AG04449 (cell line): ENCODE data around the gene FNBP1.

ENCODE experiments used
- CTCF ChIA-PET: fragments of 350-600 bp; formaldehyde crosslinking; extraction: SDS; loops from one replicate; lab custom pipeline; 2021; ENCODE audit warnings: antibody characterized with exemption; lab: Yijun Ruan, JAX
- POLR2A ChIA-PET: fragments of 400-600, 350-600 bp; formaldehyde crosslinking; extraction: SDS; loops from one replicate; lab custom pipeline; 2020; ENCODE audit warnings: antibody characterized with exemption, inconsistent platforms; lab: Yijun Ruan, JAX
- DNase-seq: peaks from one replicate; pipeline ENCODE4 v3.0.0-alpha.2; 2010; ENCODE audit warnings: low read depth, low spot score
- H3K4me3 ChIP-seq: 2 replicates; pipeline ENCODE4 v1.5.1; 2011; ENCODE audit warnings: low read depth, mild to moderate bottlenecking, control low read depth, low read length
- CTCF ChIP-seq: IDR thresholded peaks from one replicate; pipeline ENCODE4 v1.5.1; 2011; ENCODE audit warnings: mild to moderate bottlenecking, moderate library complexity, low read length, control low read depth, inconsistent platforms; ENCODE audit not compliant: insufficient read depth; ENCODE audit errors: missing control alignments

Gene FNBP1

GRCh38 chr9:130073373-130073772, 30.4 kb upstream of the FNBP1 start:
- ChIA-PET CTCF (no interaction called here), POLR2A (interaction anchor here (0.6 kb wide), 1 partner anchor 135 kb away, joined by 3 read pairs; no protein-coding TSS in a partner anchor)
- no peak for DNase-seq
- TF ChIP-seq CTCF, result no peak
- H3K4me3 ChIP-seq, result no peak overlapping the region

DNA sequence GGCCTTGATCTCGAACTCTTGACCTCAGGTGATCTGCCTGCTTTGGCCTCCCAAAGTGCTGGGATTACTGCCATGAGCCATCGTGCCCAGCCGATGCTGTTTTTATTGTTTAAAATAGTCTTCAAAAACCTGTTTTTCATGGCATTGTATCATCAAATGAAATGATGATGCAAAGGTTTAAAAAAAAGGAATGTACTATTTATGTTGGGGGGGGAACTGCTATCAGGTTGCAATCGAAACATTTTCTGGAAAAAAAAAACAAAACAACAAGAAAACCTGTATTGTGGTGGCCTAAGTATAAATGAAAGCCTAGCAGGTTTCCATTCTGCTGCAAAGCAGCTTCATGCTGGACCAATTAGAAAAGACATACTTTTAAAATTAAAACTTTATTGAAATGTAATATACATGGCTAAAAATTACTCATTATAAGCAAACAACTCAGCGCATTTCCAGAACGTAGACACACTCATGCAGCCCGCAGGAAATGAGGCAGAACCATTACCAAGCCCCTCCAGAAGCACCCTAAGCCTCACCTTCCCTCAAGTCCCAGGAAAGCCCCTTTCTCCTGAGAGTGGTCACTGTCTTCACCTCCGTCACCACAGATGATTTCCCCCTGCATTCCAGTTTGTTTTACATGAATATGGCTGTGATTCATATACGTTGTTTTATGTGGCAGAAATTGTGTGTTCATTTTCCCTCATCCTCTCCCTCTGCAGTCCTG, 29.7 kb upstream of the FNBP1 start:
- POLR2A ChIA-PET, result no interaction called here
- CTCF ChIA-PET, result no interaction called here
- H3K4me3 ChIP-seq, result no peak overlapping the region
- no peak for DNase-seq
- TF ChIP-seq CTCF, result no peak

DNA sequence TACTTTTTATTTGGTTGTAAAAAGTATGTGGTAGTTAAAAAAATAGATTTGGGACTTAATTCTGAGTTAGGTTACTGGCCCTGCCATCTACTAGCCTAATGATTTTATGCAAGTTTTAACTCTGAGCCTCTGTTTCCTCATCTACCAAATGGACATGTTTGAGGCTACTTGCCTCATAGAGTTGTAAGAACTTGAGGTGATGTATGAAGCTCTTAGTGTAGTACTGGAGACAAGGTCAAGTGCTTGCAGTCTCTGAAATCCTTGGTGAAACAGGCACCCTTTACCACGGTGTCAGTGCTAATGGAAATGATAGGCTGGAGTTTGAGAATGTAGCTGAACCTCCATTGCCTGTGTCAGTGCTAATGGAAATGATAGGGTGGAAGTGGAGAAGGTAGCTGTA, 26.1 kb upstream of the FNBP1 start:
- H3K4me3 ChIP-seq, result no peak overlapping the region
- DNase-seq, result no peak
- POLR2A ChIA-PET, result no interaction called here
- TF ChIP-seq CTCF, result no peak
- CTCF ChIA-PET, result interaction anchor here (0.8 to 2.6 kb wide), 3 partner anchors 8 to 184 kb away, joined by 3 to 12 read pairs (median 3); no protein-coding TSS in a partner anchor

DNA sequence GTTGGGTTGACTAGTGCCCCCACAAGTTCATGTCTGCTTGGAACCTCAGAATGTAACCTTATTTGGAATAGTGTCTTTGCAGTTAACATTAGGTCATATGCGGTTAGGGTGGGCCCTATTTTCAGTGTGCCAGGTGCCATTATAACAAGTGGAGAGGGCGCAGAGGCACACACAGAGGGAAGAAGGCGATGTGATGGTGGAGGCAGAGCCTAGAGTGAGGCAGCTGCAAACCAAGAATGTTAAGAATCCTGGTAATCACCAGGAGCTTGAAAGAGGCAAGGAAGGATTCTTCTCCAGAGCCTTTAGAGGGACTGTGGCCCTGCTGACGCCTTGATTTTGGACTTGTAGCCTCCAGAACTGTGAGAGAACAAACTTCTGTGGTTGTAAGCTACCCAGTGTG, 21.6 kb upstream of the FNBP1 start:
- no peak overlapping the region for H3K4me3 ChIP-seq
- DNase-seq, result no peak
- CTCF ChIA-PET, result interaction anchor here (0.7 to 1.2 kb wide), 3 partner anchors 18 to 190 kb away, joined by 3 read pairs; no protein-coding TSS in a partner anchor
- POLR2A ChIA-PET, result no interaction called here
- TF ChIP-seq CTCF, result no peak

- no peak overlapping the region for H3K4me3 ChIP-seq
- CTCF ChIA-PET, result no interaction called here
- POLR2A ChIA-PET, result interaction anchor here (0.6 kb wide), 1 partner anchor 19 kb away, joined by 3 read pairs; no protein-coding TSS in a partner anchor
- no peak for DNase-seq
- no peak for TF ChIP-seq CTCF
These were observed 19.8 kb upstream of the FNBP1 start for GRCh38 chr9:130062750-130063149.

DNA sequence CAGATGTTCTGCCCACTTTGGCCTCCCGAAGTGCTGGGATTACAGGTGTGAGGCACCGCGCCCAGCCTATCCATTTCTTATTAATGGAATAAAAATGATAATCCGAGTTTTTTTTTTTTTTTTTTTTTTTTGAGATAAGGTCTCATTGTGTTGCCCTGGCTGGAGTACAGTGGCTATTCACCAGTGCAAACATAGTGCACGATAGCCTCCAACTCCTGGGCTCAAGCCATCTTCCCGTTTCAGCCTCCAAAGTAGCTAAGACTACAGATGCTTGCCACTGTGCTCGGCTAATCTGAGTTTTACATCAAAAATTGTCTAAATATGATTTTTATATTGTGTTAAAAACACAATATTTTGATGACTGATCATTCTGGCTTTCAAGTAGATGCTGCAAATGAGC, 17.3 kb upstream of the FNBP1 start:
- POLR2A ChIA-PET, result no interaction called here
- H3K4me3 ChIP-seq, result no peak overlapping the region
- no peak for DNase-seq
- no peak for TF ChIP-seq CTCF
- CTCF ChIA-PET, result interaction anchor here (0.9 kb wide), 1 partner anchor 9 kb away, joined by 3 read pairs; no protein-coding TSS in a partner anchor
